ENCODE results near the gene SLC4A2.

Gene SLC4A2

DNA sequence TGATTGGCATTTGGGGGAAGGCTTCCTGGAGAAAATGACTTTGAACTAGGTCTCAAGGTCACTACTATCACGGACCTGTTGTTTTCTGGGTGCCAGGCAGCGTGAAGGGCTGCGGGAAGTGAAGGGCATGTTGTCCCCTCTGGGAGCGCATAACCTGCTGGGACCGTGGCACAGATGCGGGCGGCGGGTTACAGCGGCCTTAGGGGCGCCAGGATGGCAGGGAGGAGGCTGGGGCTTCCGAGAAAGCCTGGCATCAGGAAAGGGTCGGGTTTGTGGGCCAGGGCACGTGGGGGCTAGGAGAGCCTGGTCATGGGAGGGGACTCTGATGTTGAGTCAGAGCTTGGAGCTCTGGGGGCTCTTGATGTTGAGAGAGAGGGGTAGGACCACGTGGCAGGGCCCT is 6.1 kb downstream of the SLC4A2 start:
- DNase-seq: no peak

DNA sequence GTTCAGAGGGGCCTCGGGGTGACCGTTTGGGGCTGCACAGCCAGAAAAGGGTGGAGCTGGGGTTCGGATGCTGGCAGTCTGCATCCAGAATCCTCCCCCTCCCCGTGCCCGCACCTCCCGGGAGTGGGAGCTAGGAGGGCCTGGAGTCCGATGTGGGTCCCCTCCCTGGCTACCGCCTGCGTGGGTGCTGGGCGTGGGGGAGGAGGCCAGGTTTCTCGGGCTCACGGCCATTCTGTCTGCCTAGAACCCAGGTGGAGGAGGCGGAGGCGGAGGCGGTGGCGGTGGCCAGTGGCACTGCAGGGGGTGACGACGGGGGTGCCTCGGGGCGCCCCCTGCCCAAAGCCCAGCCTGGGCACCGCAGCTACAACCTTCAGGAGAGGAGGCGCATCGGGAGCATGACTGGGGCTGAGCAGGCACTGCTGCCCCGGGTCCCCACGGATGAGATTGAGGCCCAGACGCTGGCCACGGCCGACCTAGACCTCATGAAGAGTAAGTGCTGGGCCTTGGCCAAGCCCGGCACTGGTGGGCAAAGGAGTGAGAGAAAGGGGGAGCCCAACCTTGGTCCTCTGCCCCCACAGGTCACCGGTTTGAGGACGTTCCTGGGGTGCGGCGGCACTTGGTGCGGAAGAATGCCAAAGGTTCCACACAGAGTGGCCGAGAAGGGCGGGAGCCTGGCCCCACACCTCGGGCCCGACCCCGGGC is 7.0 kb downstream of the SLC4A2 start:
- DNase-seq: no peak

- DNase-seq: no peak
These were observed 8.8 kb downstream of the SLC4A2 start for GRCh38 chr7:151068069-151068773.

- no peak for DNase-seq
These were observed 10.6 kb downstream of the SLC4A2 start for GRCh38 chr7:151069841-151070573.

DNA sequence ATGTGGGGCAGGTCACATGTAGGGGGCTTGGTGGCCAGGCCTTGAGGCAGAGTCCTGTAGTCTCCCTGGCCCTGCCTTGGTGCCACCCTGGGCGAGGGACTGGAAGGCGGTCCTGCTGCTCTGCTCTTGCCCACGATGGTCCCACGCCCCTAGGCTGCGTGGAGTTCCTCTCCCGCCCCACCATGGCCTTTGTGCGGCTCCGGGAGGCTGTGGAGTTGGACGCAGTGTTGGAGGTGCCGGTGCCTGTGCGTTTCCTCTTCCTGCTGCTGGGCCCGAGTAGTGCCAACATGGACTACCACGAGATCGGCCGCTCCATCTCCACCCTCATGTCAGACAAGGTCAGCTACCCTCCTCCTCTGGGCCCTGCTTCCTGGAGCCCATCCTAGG is 11.2 kb downstream of the SLC4A2 start:
- no peak for DNase-seq

DNA sequence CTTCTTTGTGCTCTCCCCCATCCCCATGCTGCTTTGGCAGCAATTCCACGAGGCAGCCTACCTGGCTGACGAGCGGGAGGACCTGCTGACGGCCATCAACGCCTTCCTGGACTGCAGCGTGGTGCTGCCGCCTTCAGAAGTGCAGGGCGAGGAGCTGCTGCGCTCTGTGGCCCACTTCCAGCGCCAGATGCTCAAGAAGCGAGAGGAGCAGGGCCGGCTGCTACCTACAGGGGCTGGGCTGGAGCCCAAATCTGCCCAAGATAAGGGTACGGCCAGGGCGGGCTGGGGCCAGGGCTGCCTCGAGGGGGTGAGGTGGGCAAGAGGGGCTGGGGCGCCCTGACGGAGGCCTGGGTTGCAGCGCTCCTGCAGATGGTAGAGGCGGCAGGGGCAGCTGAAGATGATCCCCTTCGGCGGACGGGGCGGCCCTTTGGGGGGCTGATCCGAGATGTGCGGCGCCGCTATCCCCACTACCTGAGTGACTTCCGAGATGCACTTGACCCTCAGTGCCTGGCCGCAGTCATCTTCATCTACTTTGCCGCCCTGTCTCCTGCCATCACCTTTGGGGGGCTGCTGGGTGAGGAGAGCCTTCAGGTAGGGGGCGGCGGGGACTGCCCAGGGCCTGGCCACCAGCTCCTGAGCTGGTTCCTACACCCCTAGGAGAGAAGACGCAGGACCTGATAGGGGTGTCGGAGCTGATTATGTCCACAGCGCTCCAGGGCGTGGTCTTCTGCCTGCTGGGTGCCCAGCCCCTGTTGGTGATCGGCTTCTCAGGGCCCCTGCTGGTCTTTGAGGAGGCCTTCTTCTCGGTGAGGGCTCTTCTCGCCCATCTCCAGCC is 11.9 kb downstream of the SLC4A2 start:
- no peak for DNase-seq

GRCh38 chr7:151073990-151074389 is 14.6 kb downstream of the SLC4A2 start:
- no peak for DNase-seq

DNA sequence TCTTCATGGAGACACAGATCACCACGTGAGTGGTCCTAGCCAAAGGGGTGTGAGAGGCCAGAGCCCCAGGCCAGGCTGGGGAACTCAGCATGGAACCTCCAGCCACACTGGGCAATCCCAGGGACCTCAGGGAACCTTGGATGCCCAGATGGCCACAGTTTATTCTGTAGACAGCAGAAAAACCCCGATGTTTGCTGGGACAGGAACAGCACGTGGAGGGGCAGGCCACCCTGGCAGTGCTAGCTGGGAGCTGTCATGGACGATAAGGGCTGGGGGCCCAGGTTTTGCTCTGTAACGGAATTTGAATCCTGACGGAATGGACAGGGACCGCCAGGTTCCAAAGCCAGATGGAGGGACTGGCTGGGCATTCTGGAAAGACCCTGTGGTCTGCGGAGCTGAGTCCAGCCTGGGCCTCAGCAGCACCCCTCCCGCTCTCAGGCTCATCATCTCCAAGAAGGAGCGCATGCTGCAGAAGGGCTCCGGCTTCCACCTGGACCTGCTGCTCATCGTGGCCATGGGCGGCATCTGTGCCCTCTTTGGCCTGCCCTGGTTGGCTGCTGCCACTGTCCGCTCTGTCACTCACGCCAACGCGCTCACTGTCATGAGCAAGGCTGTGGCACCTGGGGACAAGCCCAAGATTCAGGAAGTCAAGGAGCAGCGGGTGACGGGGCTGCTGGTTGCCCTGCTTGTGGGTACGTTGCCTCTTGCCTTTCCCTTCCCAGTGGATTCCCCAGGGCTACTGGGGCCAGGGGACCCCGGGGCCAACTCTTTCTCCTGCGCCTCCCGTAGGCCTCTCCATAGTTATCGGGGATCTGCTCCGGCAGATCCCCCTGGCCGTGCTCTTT is 15.7 kb downstream of the SLC4A2 start:
- DNase-seq: no peak

- no peak for DNase-seq
These were observed 16.2 kb downstream of the SLC4A2 start for GRCh38 chr7:151075662-151075971.

DNA sequence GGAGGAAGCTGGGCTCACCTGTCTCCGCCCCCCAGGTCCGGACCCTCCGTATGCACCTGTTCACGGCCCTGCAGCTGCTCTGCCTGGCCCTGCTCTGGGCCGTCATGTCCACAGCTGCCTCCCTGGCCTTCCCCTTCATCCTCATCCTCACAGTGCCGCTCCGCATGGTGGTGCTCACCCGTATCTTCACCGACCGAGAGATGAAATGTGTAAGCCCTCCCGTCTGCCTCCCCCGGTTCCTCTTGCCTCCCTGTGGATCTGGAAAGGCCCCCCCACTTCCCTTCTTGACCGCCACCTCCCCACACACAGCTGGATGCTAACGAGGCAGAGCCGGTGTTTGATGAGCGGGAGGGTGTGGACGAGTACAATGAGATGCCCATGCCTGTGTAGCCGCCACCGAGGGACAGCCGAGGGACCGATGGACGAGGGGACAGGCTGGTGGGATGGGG is 16.6 kb downstream of the SLC4A2 start:
- no peak for DNase-seq

DNA sequence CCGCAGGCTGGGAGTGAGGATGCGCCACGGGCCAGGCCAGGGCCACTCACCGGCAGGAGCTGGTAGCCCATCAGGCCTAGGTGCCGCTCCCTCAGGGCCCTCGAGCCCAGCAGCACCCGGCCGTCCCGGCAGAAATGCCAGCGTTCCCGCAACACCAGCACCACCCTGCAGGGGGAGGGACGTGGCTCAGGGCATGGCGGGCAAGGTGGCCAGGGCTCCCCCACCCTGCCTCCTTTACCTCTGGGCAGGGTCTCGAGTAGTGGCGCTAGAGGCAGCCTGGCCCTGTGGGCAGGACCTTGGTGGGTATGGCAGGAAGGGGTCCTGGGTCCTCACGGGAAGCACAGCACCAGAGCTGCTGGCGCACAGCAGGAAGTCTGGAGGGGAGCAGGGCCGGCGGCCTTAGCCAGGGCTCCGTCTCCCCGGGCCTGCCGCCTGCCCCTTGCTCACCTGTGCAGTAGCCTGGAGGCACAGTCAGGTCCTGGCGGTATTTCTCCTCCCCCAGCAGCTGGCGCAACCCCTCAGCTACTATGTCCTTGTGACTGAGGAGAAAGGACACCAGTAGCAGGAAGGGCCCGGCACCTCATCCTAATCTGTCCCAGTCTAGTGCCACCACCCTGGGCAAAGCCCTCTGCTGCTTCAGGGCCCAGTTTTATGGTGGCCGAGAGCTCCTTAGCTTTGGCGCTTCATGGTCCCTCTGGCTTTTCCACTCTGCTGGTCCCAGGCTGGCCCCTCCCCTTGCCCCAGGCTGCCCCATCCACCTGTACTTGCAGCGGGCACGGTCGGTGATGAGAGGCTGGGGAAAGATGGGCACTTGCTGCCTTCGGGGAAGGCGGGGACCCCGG is 17.7 kb downstream of the SLC4A2 start:
- no peak for DNase-seq

GRCh38 chr7:151077705-151078232 is 18.4 kb downstream of the SLC4A2 start:
- DNase-seq: no peak

GRCh38 chr7:151078233-151079040 is 19.0 kb downstream of the SLC4A2 start:
- DNase-seq: no peak

DNA sequence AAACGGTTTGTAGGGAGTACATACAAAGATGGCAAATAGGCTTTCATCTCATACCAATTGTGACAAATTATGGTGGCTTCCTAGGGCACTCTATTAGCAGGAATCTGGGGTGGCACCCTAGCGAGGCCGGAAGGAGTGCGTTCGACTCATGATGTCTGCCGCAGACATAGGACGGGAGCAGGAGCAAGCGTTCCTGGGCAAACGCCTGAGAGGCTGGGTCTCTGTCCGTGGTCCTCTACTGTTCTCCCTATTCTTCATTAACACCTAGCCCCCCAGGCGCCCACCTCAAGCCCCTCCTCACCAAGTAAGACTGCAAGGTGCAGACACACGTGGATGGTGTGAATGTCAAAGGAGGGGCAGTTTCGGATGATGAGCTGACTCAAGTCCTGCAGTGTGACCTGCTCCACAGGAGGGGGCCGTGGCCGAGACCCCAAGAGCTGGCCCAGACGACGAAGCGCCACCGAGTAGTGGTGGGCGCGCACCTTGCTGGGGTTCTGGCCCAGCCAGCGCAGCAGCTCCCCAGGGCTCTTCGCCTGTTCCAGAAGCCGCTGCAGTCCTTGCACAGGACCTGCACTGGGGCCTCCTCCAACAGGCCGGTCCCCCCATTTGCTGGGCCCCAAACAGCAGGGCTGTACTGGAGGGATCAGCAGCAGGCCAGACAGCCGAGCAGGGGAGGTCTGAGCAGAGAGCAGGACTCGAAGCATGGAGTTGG is 20.0 kb downstream of the SLC4A2 start:
- no peak for DNase-seq

DNA sequence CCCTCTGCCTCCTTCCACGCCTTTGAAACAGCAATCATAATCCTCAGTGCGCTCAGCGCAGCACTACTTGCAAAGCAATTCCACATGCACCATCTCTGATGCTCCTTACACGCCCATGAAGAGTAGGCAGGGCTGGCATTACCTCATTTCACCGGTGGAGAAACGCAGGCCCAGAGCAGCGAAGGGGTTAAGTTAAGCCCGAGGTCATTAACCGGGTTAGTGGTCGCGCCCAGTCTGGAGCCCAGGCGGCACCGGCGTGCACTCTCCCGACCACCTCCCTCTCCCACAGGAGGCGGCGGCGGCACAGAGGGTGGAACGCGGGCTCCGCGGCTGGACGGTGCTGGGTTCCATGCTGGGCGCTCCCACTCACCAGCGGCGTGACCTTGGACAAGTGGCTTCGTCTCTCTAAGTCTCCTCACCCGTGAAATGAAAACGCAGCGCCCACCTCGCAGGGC is 20.7 kb downstream of the SLC4A2 start:
- no peak for DNase-seq

DNA sequence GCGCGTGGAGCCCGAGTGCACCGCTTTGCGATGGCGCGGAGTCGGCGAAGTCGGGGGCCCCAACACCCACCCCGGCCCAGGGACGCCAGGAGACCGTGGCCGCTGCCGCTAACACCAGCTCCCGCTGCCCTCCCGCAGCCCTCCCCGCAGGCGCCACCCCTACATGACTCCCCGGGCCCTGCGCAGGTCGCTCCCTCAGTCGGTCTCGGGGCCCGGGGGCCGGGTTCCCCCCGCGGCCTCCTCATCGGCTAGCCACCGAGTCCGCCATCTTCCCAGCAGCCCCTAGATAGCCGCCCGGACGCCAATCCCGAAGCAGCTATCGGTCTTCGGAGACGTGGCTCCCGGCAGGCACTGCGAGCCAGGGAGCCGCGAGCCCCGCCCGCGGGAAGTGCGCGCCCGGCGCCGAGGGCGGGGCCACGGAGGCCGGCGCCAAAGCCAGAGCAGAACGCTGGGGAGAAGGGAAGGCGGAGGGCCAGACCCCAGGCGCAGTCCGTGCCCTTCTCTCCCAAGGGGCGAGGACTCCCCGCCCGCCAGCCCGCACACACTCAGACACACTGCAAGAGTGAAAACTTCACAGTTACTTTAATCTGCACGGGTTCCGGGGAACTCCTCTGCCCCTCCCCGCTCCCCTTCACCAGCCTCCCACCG is 21.3 kb downstream of the SLC4A2 start, which contains the start of gene FASTK:
TSS of gene FASTK (minus strand) at position 288 of the 648 bp plus-strand sequence. CDS start at position 245, 43 bp downstream.
- DNase-seq: peak; percentile 75

DNA sequence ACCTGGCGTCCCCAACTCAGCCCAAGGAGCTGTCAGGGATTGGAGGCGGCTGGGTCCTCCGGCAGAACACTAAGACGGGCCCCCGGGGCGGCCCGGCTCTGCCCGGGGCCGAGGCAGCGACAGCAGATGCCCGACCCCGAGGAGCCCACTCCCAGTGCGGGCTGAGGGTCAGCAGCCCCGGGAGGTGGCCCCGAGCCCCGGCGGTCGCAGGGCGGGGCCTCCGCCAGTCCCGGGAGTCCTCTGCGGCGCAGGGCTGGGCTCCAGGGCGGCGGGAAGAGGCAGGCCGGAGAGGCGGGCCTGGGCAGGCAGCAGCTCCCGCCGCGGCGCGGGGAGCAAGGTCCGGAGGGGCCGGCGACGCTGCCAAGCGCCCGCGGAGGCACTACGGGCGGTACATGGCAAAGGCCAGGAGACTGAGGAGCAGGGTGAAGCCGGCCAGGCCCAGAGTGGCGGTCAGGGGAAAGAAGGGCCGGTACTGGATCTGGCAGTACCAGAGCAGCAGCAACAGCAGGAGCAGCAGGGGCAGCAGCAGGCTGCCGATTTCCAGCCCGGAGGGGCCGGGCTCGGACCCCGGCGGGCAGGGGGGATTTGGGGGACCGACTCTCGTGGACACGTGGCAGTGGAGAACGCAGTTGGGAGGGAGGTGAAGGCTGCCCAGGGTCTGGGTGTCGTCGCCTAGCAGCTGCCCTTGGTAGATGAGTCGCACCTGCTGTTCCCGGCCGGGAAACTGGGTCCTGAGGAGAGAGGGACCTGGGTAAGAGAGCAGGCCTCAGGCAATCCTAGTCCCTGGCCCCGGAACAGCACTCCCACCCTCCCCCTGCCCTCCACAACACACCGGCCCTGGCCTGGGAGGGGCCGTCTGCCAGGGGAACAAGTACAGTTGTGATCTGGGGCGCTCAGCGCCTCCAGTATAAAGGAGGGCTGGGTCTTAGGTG is 22.0 kb downstream of the SLC4A2 start:
- DNase-seq: no peak

Data from GF-D8 (cell line).